HG03060 (cell line): ENCODE measurements around the gene TFF3.

Experiments used
- ATAC-seq: cut with Tn5 transposase; IDR thresholded peaks from one replicate; pipeline ENCODE4 v1.9.1; 2021; ENCODE audit warnings: low read depth, moderate number of reproducible peaks; ENCODE audit not compliant: unreplicated experiment

The TFF3 gene

GRCh38 chr21:42272984-42273600 lies 42.1 kb downstream of the TFF3 start:
- ATAC-seq: no peak

DNA sequence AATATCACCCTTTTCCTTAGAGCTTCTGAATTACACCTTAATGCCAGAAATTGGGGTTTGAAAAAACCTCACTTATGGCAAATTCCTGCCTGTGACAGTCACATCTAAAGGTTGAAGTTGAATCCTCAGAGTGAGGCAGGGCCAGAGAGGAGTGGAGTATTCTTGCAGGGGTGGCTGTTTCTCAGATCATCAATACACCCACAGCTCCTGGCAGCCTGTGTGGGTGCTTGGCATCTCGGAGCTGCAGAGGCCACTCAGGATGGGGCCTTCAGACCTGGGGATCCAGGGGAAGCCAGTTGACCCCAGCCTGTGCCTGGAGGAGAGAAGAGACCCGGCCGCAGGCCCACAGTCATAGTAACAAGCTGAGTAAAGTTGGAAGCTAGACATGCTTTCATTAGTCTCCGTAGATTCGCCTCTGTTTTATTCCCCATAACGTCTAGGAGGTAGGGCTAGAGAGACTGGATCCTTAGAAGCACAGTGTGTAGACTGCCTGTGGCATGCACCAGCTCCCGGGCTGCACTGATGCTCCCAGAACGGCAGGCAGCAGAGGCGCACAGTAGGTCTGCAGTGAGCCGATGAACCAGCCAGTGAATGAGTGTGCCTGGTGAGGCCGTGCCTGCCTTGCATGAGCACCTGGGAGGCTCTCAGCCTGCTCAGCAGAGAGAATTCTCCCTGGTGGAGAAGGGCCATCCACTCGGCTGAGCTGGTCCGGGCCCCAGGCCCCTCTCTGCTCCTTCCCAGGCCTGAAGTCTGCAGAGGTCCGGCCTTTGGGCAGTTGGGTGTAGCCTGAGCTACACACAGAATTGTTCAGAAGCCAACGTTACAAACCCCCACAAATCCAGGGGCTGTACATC lies 42.9 kb downstream of the TFF3 start:
- no peak for ATAC-seq

DNA sequence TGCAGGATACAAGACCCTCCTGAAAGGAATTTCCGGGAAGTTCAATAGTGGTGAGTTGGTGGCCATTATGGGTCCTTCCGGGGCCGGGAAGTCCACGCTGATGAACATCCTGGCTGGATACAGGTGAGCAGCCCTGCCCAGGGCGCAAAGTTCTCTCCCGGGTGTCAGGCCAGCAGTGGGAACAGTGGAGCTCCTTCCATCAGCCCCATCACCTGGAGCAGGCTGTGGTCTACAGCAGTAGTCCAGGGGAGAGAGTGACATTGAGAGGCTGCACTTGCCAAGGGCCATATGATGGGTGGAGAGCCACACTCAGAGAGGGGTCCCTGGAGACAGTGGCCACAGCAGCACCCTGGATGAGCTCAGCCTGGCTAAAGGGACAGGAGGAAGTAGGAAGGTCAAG lies 44.1 kb downstream of the TFF3 start:
- no peak for ATAC-seq

GRCh38 chr21:42269386-42269785 lies 45.8 kb downstream of the TFF3 start:
- no peak for ATAC-seq

- ATAC-seq: no peak
Measured at GRCh38 chr21:42266971-42267556, 48.1 kb downstream of the TFF3 start.

GRCh38 chr21:42265231-42265812 lies 49.9 kb downstream of the TFF3 start:
- no peak for ATAC-seq

GRCh38 chr21:42264245-42265195 lies 50.7 kb downstream of the TFF3 start:
- ATAC-seq: no peak

DNA sequence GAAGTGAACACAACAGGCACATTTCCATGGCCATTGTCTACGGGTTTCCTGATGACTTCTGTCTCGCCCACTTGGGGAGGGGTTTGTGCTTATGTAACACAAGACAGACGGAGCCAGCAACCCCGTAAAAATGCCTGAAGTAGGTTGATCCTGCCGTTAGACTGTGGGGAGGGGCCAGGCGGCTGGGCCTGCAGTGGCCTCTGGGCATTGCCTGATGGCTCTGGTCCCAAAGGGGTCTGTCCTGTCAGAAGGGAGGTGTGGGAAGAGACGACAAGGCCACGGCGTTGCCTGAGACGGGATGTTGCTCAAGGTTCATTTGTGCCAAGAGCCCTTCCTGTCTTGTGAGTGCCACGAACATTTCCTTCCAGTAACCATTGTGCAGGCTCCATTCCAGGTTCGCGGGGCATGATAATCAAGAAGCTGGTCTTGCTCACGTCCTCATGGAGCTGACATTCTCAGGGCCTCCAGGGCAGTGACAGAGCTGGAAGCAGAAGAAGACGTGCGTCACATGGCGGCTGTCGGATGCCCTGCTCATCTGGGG lies 51.5 kb downstream of the TFF3 start:
- no peak for ATAC-seq

- ATAC-seq: no peak
Measured at GRCh38 chr21:42262831-42263231, 52.4 kb downstream of the TFF3 start.

DNA sequence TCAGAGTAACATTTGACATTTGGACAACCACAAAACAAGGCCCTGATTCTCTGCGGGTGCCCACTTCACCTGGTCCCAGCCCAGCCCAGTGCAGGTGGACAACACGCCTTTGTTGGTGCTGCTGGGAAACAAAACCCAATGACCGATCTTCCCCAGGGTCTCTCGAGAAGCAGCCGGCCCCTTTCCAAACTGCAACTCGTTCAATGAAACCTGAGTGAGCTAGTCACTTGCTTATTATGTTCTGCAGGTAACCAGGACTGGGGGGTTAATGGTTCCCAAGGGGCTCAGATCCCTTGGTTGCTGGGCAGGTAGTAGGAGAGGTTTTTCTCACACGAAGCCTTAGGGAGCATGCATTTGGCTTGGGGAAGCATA lies 53.4 kb downstream of the TFF3 start:
- ATAC-seq: no peak
